K562 (cell line): Measurements from ENCODE around the gene UTP20. TPM values are rescaled to one million over a fixed set of nuclear protein-coding genes. Genes with fewer than 3 reads are reported as not detected.
A peak's percentile ranks its signal among the peaks of the same experiment; 100 is the strongest.

Experiments used
- ATAC-seq: fragments of 200-7000 bp; cut with Tn5 transposase; 3 replicates; pipeline ENCODE4 v1.9.1; 2020; ENCODE audit warnings: moderate library complexity
- Bru-seq: library from RNA; stranded (reverse); fragments of 400-500 nt; gene quantifications from one replicate; lab custom pipeline; 2021; lab: Mats Ljungman, UMichigan
- BruChase-seq, 2 experiments: library from RNA; stranded (reverse); fragments of 400-500 nt; gene quantifications; one replicate each; lab custom pipeline; 2021; lab: Mats Ljungman, UMichigan
- BruUV-seq: library from RNA; stranded (reverse); fragments of 400-500 nt; replicated peaks from 2 replicates; lab custom pipeline; 2021; lab: Mats Ljungman, UMichigan
- CTCF ChIA-PET: fragments of 300-600 bp; formaldehyde crosslinking; extraction: SDS; loops from one replicate; lab custom pipeline; 2021; ENCODE audit warnings: low intra/inter-chr PET ratio; lab: Yijun Ruan, JAX
- POLR2A ChIA-PET: fragments of 300-600, 350-650 bp; sonication (Branson Sonifier 250); formaldehyde crosslinking; extraction: SDS; loops from one replicate; lab custom pipeline; 2021; ENCODE audit warnings: antibody characterized with exemption, inconsistent platforms; lab: Yijun Ruan, JAX
- DNase-seq, 4 experiments: peaks; one replicate each; pipeline versions ENCODE4 v3.0.0 to v3.0.0-alpha.2; 2011 to 2018; ENCODE audit warnings: low spot score in 3 of 4, mixed read lengths in 3 of 4; ENCODE audit errors: extremely low read depth in 1 of 4
- FAIRE-seq: peaks from 2 replicates; lab custom pipeline; 2011; peaks lifted over from hg19 to GRCh38; lab: Jason Lieb, UNC
- H2AFZ ChIP-seq: 2 replicates; pipeline ENCODE4 v1.6.0; 2011; ENCODE audit warnings: low read depth, low read length, control low read depth, inconsistent platforms
- H3K27ac ChIP-seq: fragments of 200-600 bp; 3 replicates; pipeline ENCODE4 v1.8.0; 2011; ENCODE audit warnings: low read depth, mild to moderate bottlenecking, control low read depth, inconsistent platforms, low read length, moderate library complexity, mixed read lengths; ENCODE audit errors: extremely low read depth
- H3K27me3 ChIP-seq, 2 experiments: fragments of 300-600 bp in 1 of 2; 2 replicates in 1 of 2; 3 replicates in 1 of 2; pipeline versions ENCODE4 v1.6.0 to v1.8.0; 2011; ENCODE audit warnings: inconsistent platforms in 2 of 2, low read length in 2 of 2, mild to moderate bottlenecking in 1 of 2, mixed read lengths in 1 of 2, moderate library complexity in 1 of 2; ENCODE audit not compliant: control insufficient read depth in 2 of 2, insufficient read depth in 2 of 2
- H3K36me3 ChIP-seq: fragments of 300-600 bp; 3 replicates; pipeline ENCODE4 v1.8.0; 2011; ENCODE audit warnings: mild to moderate bottlenecking, low read length, inconsistent platforms; ENCODE audit not compliant: control insufficient read depth, insufficient read depth
- H3K4me1 ChIP-seq, 2 experiments: fragments of 200-600 bp in 1 of 2; replicated peaks in 1 of 2; 2 replicates in 1 of 2; 3 replicates in 1 of 2; pipeline versions ENCODE4 v1.5.1 to v1.8.0; 2011; ENCODE audit warnings: inconsistent platforms in 2 of 2, low read length in 2 of 2, mild to moderate bottlenecking in 1 of 2, mixed read lengths in 1 of 2, moderate library complexity in 1 of 2; ENCODE audit not compliant: control insufficient read depth in 2 of 2, insufficient read depth in 2 of 2
- H3K4me2 ChIP-seq: 2 replicates; pipeline ENCODE4 v1.6.1; 2011; ENCODE audit warnings: low read length, control low read depth, inconsistent platforms, mixed read lengths; ENCODE audit not compliant: insufficient read depth
- H3K4me3 ChIP-seq: fragments of 200-600 bp; sonication (generic), shearing (Covaris generic); 2 replicates; pipeline ENCODE4 v1.5.1; 2016; ENCODE audit warnings: control low read depth, inconsistent platforms
- H3K79me2 ChIP-seq: fragments of 200-600 bp; 3 replicates; pipeline ENCODE4 v1.8.0; 2011; ENCODE audit warnings: low read length, inconsistent platforms; ENCODE audit not compliant: control insufficient read depth, insufficient read depth
- H3K9ac ChIP-seq, 2 experiments: 2 replicates each; pipeline versions ENCODE4 v1.6.0 to v1.6.1; 2011; ENCODE audit warnings: low read depth in 2 of 2, low read length in 2 of 2, control low read depth in 1 of 2, inconsistent platforms in 1 of 2, mild to moderate bottlenecking in 1 of 2, mixed read lengths in 1 of 2; ENCODE audit not compliant: insufficient read depth in 1 of 2
- H3K9me1 ChIP-seq: one replicate; pipeline ENCODE4 v1.6.0; 2011; ENCODE audit warnings: inconsistent platforms, mild to moderate bottlenecking, low read length, moderate library complexity; ENCODE audit not compliant: control insufficient read depth, insufficient read depth
- H3K9me3 ChIP-seq: replicated peaks from 2 replicates; pipeline ENCODE4 v1.5.1; 2011; ENCODE audit warnings: low read depth, low read length, inconsistent platforms; ENCODE audit not compliant: control insufficient read depth, insufficient read depth
- H4K20me1 ChIP-seq: replicated peaks from 2 replicates; pipeline ENCODE4 v1.6.1; 2011; ENCODE audit warnings: low read length, inconsistent platforms, mixed read lengths; ENCODE audit not compliant: control insufficient read depth, insufficient read depth
- ASH1L ChIP-seq: fragments of 450-650 bp; IDR thresholded peaks from 2 replicates; pipeline ENCODE4 v1.6.1; 2018; ENCODE audit warnings: borderline replicate concordance, mild to moderate bottlenecking, low read depth; ENCODE audit not compliant: partially characterized antibody
- CBX3 ChIP-seq, 2 experiments: IDR thresholded peaks; 1 replicate in 1 of 2; 2 replicates in 1 of 2; pipeline ENCODE4 v1.6.1; 2012; ENCODE audit warnings: inconsistent platforms in 2 of 2, low read length in 2 of 2, borderline replicate concordance in 1 of 2, control low read depth in 1 of 2
- CHD2 ChIP-seq: IDR thresholded peaks from 2 replicates; pipeline ENCODE4 v1.6.1; 2011; ENCODE audit warnings: low read depth, low read length
- HCFC1 ChIP-seq: IDR thresholded peaks from 2 replicates; pipeline ENCODE4 v1.6.1; 2012; ENCODE audit warnings: low read depth, low read length, improper control_type of control experiment
- MYNN ChIP-seq, 2 experiments: sonication (generic); formaldehyde crosslinking in 1 of 2; IDR thresholded peaks; 2 replicates each; pipeline versions ENCODE4 v1.5.0 to v1.6.1; 2016 to 2020; ENCODE audit warnings: antibody characterized with exemption in 1 of 2, missing genetic modification reagents in 1 of 2
- PHF8 ChIP-seq: fragments of 200-600 bp; sonication (generic); IDR thresholded peaks from 2 replicates; pipeline ENCODE4 v1.6.1; 2012; ENCODE audit warnings: mixed run types, mild to moderate bottlenecking, inconsistent platforms, low read length, moderate library complexity, borderline replicate concordance
- PRMT5 ChIP-seq: sonication (generic); formaldehyde crosslinking; IDR thresholded peaks from 2 replicates; pipeline ENCODE4 v1.5.0; 2020; ENCODE audit warnings: missing genetic modification reagents
- PTTG1 ChIP-seq: fragments of 450-650 bp; IDR thresholded peaks from 2 replicates; pipeline ENCODE4 v1.6.1; 2016; ENCODE audit warnings: low read depth, mild to moderate bottlenecking, missing genetic modification characterization, missing compliant biosample characterization
- RBM34 ChIP-seq: fragments of 200-400 bp; formaldehyde crosslinking; IDR thresholded peaks from 2 replicates; pipeline ENCODE4 v1.6.1; 2018; ENCODE audit warnings: low read length, borderline replicate concordance; ENCODE audit not compliant: insufficient read depth
- SMARCC2 ChIP-seq: fragments of 450-650 bp; IDR thresholded peaks from 2 replicates; pipeline ENCODE4 v1.6.1; 2017; ENCODE audit warnings: antibody characterized with exemption, moderate library complexity, mild to moderate bottlenecking, low read depth
- TAF9B ChIP-seq: fragments of 450-650 bp; IDR thresholded peaks from 2 replicates; pipeline ENCODE4 v1.6.1; 2018; ENCODE audit warnings: mild to moderate bottlenecking; ENCODE audit not compliant: partially characterized antibody
- ZNF23 ChIP-seq: fragments of 250-450 bp; sonication (Bioruptor Pico); IDR thresholded peaks from 2 replicates; pipeline ENCODE4 v1.4.0; 2020; ENCODE audit warnings: mild to moderate bottlenecking
- ZNF253 ChIP-seq: fragments of 250-450 bp; sonication (Bioruptor Pico); conservative IDR thresholded peaks from 2 replicates; pipeline ENCODE4 v1.6.1; 2021; ENCODE audit warnings: mild to moderate bottlenecking
- ZNF655 ChIP-seq: fragments of 250-450 bp; sonication (Bioruptor Pico); IDR thresholded peaks from 2 replicates; pipeline ENCODE4 v1.5.0; 2021
- ZNF740 ChIP-seq, 3 experiments: fragments of 200-800 bp in 1 of 3; sonication (Bioruptor generic) in 1 of 3; sonication (generic) in 1 of 3; formaldehyde crosslinking in 1 of 3; IDR thresholded peaks; 2 replicates each; pipeline versions ENCODE4 v1.6.1 to v1.8.0; 2016 to 2022; ENCODE audit warnings: mild to moderate bottlenecking in 2 of 3, missing compliant biosample characterization in 2 of 3, missing genetic modification characterization in 2 of 3, missing genetic modification reagents in 1 of 3
- WGBS: fragments of 100-300 bp; shearing (Covaris generic); methylation state at CpG from one replicate; pipeline ENCODE4 v1.1.6; 2016; ENCODE audit warnings: low coverage, mixed read lengths; ENCODE audit not compliant: insufficient coverage; ENCODE audit errors: missing lambda C conversion rate; 5-methylcytosine and 5-hydroxymethylcytosine counted together
- in situ Hi-C: fragments of 300-500 bp; cut with MboI; formaldehyde crosslinking; loops from 4 replicates; pipeline ENCODE4 v1.15.0; 2018; ENCODE audit warnings: inconsistent platforms, mixed read lengths
- intact Hi-C: fragments of 100-400 bp; cut with micrococcal nuclease; formaldehyde crosslinking; loops from 2 replicates; pipeline ENCODE4 v1.14.2; 2022
- long read RNA-seq, 3 experiments: library from polyadenylated mRNA in 2 of 3; library from RNA in 1 of 3; unstranded in 2 of 3; stranded (forward) in 1 of 3; transcript quantifications; one replicate each; pipeline ENCODE4 v2.0.0, GENCODE V29; 2019 to 2022
- polyA minus RNA-seq, 3 experiments: library from RNA; depleted of rRNA, polyadenylated mRNA; stranded (reverse); fragments of >200 nt; gene quantifications; 2 replicates each; pipeline ENCODE4 v1.2.3, GENCODE V29; 2011
- polyA plus RNA-seq, 8 experiments: library from polyadenylated mRNA; depleted of rRNA in 4 of 8; stranded (reverse) in 5 of 8; unstranded in 3 of 8; fragments of >200 nt; fragmentation: Nextera tagmentation in 2 of 8; fragmentation: Illumina TruSeq in 1 of 8; extraction: Ambion mirVana in 2 of 8; extraction: Trizol in 1 of 8; gene quantifications; 2 replicates each; pipeline versions ENCODE4 v1.2.1 to v1.2.3, GENCODE V29; 2011 to 2014; ENCODE audit warnings: inconsistent platforms in 1 of 8, missing spikeins in 1 of 8
- total RNA-seq, 7 experiments: library from RNA; depleted of rRNA in 6 of 7; stranded (reverse); fragments of >200 nt in 6 of 7; fragmentation: Illumina TruSeq in 2 of 7; extraction: Trizol in 2 of 7; gene quantifications; 2 replicates each; pipeline versions ENCODE4 v1.2.1 to v1.2.3, GENCODE V29; 2011 to 2021; ENCODE audit warnings: low replicate concordance in 1 of 7

The UTP20 gene
- total RNA-seq (2011; cell fraction: chromatin; rRNA removed; ENCODE audit: low replicate concordance), result 18.5 and 45.3 TPM in 2 replicates
- total RNA-seq (2011; cell fraction: nucleolus; rRNA removed), result 7.3 and 10.3 TPM in 2 replicates
- total RNA-seq (2011; cell fraction: nucleoplasm; rRNA removed), result 15.4 and 16.8 TPM in 2 replicates
- total RNA-seq (2014; rRNA removed), result 18.5 and 19.7 TPM in 2 replicates
- total RNA-seq (2014; rRNA removed; fragmentation: Illumina TruSeq; extraction: Trizol), result 32.6 and 33.4 TPM in 2 replicates
- total RNA-seq (2015; rRNA removed; fragmentation: Illumina TruSeq; extraction: Trizol), result 38.2 and 41.3 TPM in 2 replicates
- total RNA-seq (2021), result 25.8 and 28.1 TPM in 2 replicates
- 14.3 and 20.7 TPM in 2 replicates for polyA plus RNA-seq (2011; rRNA removed)
- 5.0 and 7.0 TPM in 2 replicates for polyA plus RNA-seq (2011; cell fraction: cytosol; rRNA removed)
- polyA plus RNA-seq (2011; cell fraction: nucleus; rRNA removed), result 8.2 and 8.6 TPM in 2 replicates
- 4.4 and 11.8 TPM in 2 replicates for polyA plus RNA-seq (2012)
- 19.1 and 23.7 TPM in 2 replicates for polyA plus RNA-seq (2014; fragmentation: Illumina TruSeq; extraction: Trizol)
- 1 to 10 TPM; 4.3 to 7.4 TPM for polyA plus RNA-seq (2014; fragmentation: Nextera tagmentation; extraction: Ambion mirVana)
- 15.6 and 15.9 TPM in 2 replicates for polyA plus RNA-seq (2014; rRNA removed)
- 36.5 and 39.1 TPM in 2 replicates for polyA minus RNA-seq (2011; rRNA and poly(A)+ RNA removed)
- 12.7 and 19.9 TPM in 2 replicates for polyA minus RNA-seq (2011; cell fraction: cytosol; rRNA and poly(A)+ RNA removed)
- polyA minus RNA-seq (2011; cell fraction: nucleus; rRNA and poly(A)+ RNA removed), result 12.9 and 19.9 TPM in 2 replicates
- percentile 67 among the genes with signal in this experiment for Bru-seq, nascent RNA
- percentile 68 among the genes with signal in this experiment for BruChase-seq, experiment 1, labeled RNA remaining after a 2-hour chase
- percentile 71 among the genes with signal in this experiment for BruChase-seq, experiment 2, labeled RNA remaining after a 6-hour chase
- long read RNA-seq, experiment 1, partial matches to known transcripts, result 20 of 35 reads
- long read RNA-seq, experiment 1, other reads (novel, unspliced or antisense), result 15 of 35 reads
- long read RNA-seq, experiment 2, partial matches to known transcripts, result 21 of 24 reads
- long read RNA-seq, experiment 2, other reads (novel, unspliced or antisense), result 3 of 24 reads
- long read RNA-seq, experiment 3, partial matches to known transcripts, result 2 of 3 reads
- long read RNA-seq, experiment 3, other reads (novel, unspliced or antisense), result 1 of 3 reads

- H3K4me1 ChIP-seq, result no peaks in the 10 kb centered on the region
- H3K27me3 ChIP-seq, result no peaks in the 10 kb centered on the region; a peak in 2 of 5 replicates
- in situ Hi-C loops (no loop called here), intact Hi-C loops (no loop called here)
- H3K9me3 ChIP-seq, result no peaks in the 10 kb centered on the region
- H2AFZ ChIP-seq, result peak within 1 kb of the TSS; percentile 97
- peak within 1 kb of the TSS; percentile 72 to 97 for H3K9ac ChIP-seq
- peak; percentile 76 for FAIRE-seq
- H3K4me2 ChIP-seq, result peak within 1 kb of the TSS; percentile 87
- peaks cover 28% of the 10 kb centered on the region for H3K36me3 ChIP-seq
- POLR2A ChIA-PET, result interaction anchor here (0.6 to 1.0 kb wide), 5 partner anchors 9 to 647 kb away, joined by 3 to 4 read pairs (median 3); no protein-coding TSS in a partner anchor
- CTCF ChIA-PET, result no interaction called here
- peak; percentile 100 for ATAC-seq
- BruUV-seq, result no TSS peak
- H3K79me2 ChIP-seq, result peaks cover 29% of the 10 kb centered on the region
- no peaks in the 10 kb centered on the region for H3K9me1 ChIP-seq
- peak within 1 kb of the TSS; percentile 25; the same call in 2 of the 3 replicates for H3K27ac ChIP-seq
- peak; percentile 93 to 98 (median 96) for DNase-seq
- WGBS, result under 1% methylated on average over 34 of the region's 34 CpGs
- no peaks in the 10 kb centered on the region for H4K20me1 ChIP-seq
- peak within 1 kb of the TSS; percentile 82 for H3K4me3 ChIP-seq
- 0 out of 3 replicates have a peak, but pooled peaks of 1 of the 2 experiments have one; percentile 18 for TF ChIP-seq CBX3 (IDR thresholded peaks at IDR 0.05; ENCODE audit: borderline replicate concordance in 1 of 2, low read length in 2 of 2)
- TF ChIP-seq ZNF23 (CRISPR knock-in tag), result no peak
- peak; percentile 77 for TF ChIP-seq HCFC1
- TF ChIP-seq TAF9B, result peak; percentile 74
- TF ChIP-seq ASH1L, result no peak
- TF ChIP-seq PHF8, result peak; percentile 84
- TF ChIP-seq PTTG1, result no peak
- 0 out of 2 replicates have a peak, but pooled peaks have one; percentile 16 for TF ChIP-seq CHD2
- TF ChIP-seq ZNF655 (CRISPR knock-in tag), result no peak
- no peak for TF ChIP-seq ZNF740 (CRISPR knock-in tag; IDR thresholded peaks at IDR 0.05)
- TF ChIP-seq ZNF740 (tag; IDR thresholded peaks at IDR 0.05), result no peak
- no peak for TF ChIP-seq RBM34
- TF ChIP-seq SMARCC2, result no peak
- TF ChIP-seq PRMT5 (CRISPR knock-in tag), result no peak
- no peak for TF ChIP-seq MYNN (IDR thresholded peaks at IDR 0.05)
- TF ChIP-seq MYNN (CRISPR knock-in tag; IDR thresholded peaks at IDR 0.05), result no peak
- TF ChIP-seq ZNF253 (CRISPR knock-in tag), result no peak
These were observed at the start of gene UTP20 for GRCh38 chr12:101280006-101280505. Gene UTP20 (plus strand): TSS chr12:101280105. CDS start chr12:101280283, 178 bp downstream.
